IPS DF 6.9 (cell line): Measurements from ENCODE around the gene MYO3B.
"Not testable (repeated sequence)": the region's sequence is repeated elsewhere in the genome, so short reads cannot be mapped to it uniquely, and the experiment has no call there.

Experiments
- DNase-seq: peaks from one replicate; pipeline ENCODE4 v3.0.0-alpha.2; 2013; ENCODE audit warnings: low read depth, low spot score
- H3K27ac ChIP-seq: one replicate; pipeline ENCODE4 v1.5.1; 2013; ENCODE audit warnings: low read length, control low read depth
- H3K27me3 ChIP-seq: 2 replicates; pipeline ENCODE4 v1.6.1; 2013; ENCODE audit warnings: mild to moderate bottlenecking, low read length; ENCODE audit not compliant: control insufficient read depth, insufficient read depth
- H3K36me3 ChIP-seq: 2 replicates; pipeline ENCODE4 v1.6.1; 2013; ENCODE audit warnings: low read length; ENCODE audit not compliant: control insufficient read depth, insufficient read depth
- H3K4me1 ChIP-seq: 2 replicates; pipeline ENCODE4 v1.6.1; 2013; ENCODE audit warnings: low read length; ENCODE audit not compliant: control insufficient read depth, insufficient read depth
- H3K4me3 ChIP-seq: 2 replicates; pipeline ENCODE4 v1.5.1; 2013; ENCODE audit warnings: mild to moderate bottlenecking, low read length
- H3K9me3 ChIP-seq: 2 replicates; pipeline ENCODE4 v1.6.1; 2013; ENCODE audit warnings: low read length, inconsistent platforms; ENCODE audit not compliant: control insufficient read depth, insufficient read depth
- WGBS: extraction: QIAGEN DNeasy Blood & Tissue Kit; methylation state at CpG from one replicate; pipeline ENCODE4 v1.1.7; 2013; ENCODE audit warnings: mixed read lengths, missing lambda C conversion rate; ENCODE audit not compliant: insufficient read length, insufficient coverage; 5-methylcytosine and 5-hydroxymethylcytosine counted together

MYO3B gene

DNA sequence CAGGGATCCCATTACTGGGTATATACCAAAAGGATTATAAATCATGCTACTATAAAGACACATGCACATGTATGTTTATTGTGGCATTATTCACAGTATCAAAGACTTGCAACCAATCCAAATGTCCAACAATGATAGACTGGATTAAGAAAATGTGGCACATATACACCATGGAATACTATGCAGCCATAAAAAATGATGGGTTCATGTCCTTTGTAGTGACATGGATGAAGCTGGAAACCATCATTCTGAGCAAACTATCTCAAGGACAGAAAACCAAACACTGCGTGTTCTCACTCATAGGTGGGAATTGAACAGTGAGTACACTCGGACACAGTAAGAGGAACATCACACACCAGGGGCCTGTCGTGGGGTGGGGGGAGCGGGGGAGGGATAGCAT is 457.1 kb downstream of the MYO3B start:
- not testable (repeated sequence) for H3K27me3 ChIP-seq, H3K27ac ChIP-seq, H3K4me1 ChIP-seq, H3K36me3 ChIP-seq, DNase-seq, H3K4me3 ChIP-seq, H3K9me3 ChIP-seq
- no CpG with 5 or more reads among the region's 4 CpGs for WGBS

DNA sequence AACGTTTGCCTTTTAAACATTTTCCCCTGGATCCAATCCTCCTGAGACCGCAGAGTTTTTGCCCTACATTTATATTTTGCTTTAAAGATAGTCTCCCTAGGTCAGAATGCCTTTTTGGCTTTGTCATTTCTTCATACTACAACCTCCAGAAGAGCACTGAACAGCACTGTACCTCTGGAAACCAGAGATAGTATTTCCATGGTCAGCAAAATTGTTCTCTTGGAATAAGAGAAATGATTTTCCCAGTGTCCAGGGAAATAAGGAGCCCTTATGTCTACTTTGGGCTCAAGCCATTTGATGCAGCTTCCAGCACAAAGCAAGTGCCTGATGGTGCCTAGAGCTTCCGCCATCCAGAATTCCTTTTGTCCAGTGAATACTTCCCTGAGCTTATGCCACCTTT is 461.7 kb downstream of the MYO3B start:
- no CpG with 5 or more reads among the region's 3 CpGs for WGBS

DNA sequence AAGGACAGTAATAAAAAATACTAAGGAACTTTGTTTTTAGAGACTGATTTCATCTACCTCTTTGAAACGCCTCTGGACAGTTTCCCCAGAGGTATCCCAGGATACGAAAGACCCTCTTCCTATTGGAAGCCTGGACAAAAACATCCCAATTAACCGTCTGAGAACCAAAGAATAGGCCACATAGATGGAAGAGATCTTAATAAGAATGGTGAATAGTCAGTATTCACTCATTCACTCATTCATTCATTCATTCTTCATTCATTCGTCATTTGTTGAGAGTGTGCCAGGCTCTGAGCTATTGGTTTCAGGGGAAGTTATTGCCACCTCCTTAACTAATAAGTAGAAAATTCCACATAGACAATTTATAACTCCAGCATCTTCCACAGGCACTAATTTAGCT is 464.0 kb downstream of the MYO3B start:
- no CpG with 5 or more reads among the region's 4 CpGs for WGBS
- H3K36me3 ChIP-seq: no peaks in the 10 kb centered on the region
- H3K4me3 ChIP-seq: no peak overlapping the region
- H3K4me1 ChIP-seq: no peaks in the 10 kb centered on the region
- no peaks in the 10 kb centered on the region for H3K27me3 ChIP-seq
- no peak overlapping the region for H3K27ac ChIP-seq
- no peaks in the 10 kb centered on the region for H3K9me3 ChIP-seq
- no peak for DNase-seq

More for the DNA sequence above, 461.7 kb downstream of the MYO3B start:
- Histone ChIP-seq H3K27ac (no peak overlapping the region), H3K4me1 (no peaks in the 10 kb centered on the region), H3K36me3 (no peaks in the 10 kb centered on the region), H3K4me3 (no peak overlapping the region), H3K27me3 (no peaks in the 10 kb centered on the region), H3K9me3 (no peaks in the 10 kb centered on the region)
- DNase-seq: no peak

DNA sequence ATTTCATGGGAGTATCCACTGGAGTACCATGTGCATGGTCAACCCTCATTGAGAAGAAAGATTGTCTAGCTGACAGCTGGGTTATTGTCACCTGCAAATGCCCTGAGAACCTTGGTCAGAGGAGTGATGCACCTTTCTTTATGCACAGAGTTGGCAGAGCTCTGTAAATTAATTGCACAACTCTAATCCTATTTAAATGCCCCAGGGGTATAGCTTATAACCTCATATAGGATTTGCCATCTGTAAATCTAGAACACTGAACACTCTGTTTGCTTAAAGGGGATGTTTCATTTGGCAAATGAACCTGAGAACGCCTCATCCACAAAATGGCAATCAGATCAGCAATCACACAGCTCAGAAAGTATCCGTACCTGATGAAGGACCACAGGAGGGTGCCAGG is 465.4 kb downstream of the MYO3B start:
- Histone ChIP-seq H3K4me3 (no peak overlapping the region), H3K27ac (no peak overlapping the region), H3K36me3 (no peaks in the 10 kb centered on the region), H3K4me1 (no peaks in the 10 kb centered on the region), H3K27me3 (no peaks in the 10 kb centered on the region), H3K9me3 (no peaks in the 10 kb centered on the region)
- WGBS: no CpG with 5 or more reads among the region's 2 CpGs
- no peak for DNase-seq

DNA sequence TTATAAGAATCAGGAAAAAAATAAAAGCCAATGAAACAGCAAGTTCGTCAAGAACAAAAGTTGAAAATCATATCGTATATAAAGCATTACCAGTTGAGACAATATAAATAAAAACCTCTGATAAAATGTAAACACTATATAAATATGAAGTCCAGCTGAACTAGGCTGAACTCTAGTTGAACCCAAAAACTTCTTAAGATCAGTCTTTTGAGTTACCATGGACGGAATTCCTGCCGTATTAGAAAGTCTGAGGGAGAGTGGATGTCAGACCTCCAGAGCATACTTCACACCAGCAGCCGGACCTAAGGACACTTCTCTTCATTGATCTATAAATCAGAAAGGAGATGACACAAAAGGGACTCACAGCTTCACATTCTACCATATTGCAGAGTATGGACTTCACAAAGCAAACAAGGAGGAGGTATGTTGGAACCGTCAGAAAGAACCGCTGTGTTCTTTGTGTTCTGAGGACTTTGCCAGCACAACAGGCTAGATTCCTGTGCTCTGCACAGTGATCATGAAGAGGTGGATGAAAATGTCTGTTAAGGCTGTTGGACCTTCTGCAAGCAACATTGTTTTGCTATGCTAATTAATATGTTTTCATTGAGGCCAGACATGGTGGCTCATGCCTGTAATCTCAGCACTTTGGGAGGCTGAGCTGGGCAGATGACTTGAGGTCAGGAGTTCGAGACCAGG is 469.9 kb downstream of the MYO3B start:
- no peaks in the 10 kb centered on the region for H3K36me3 ChIP-seq
- no peak overlapping the region for H3K27ac ChIP-seq
- no CpG with 5 or more reads among the region's 8 CpGs for WGBS

DNA sequence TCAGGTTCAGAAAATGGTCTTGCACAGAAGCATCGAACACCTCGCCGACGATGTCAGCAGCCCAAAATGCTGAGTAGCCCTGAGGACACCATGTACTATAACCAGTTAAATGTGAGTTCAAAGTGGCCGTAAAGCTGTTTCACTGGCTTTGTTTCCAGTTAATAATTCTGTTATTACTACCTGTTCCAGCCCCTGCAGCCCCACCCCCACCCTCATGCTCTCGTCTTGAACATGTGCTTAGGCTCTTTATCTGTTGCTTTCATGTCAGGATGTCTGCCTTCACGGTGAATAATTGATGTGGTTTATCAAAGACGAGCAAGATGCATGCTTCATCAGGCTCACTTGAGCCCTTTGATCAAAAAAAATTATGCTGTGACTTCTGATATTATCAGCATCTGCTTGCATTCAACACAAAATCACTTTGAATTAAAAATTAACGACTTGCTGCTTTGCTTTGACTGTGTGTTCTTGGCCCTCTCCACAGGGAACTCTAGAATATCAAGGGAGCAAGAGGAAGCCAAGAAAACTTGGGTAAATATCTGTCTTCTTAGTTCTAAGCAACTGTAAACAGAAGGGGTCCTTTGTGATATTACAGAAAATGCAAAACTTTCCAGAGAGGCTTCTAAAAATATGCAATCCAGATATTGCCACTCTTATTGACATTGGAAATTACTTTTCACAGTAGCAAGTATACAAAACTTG is 473.8 kb downstream of the MYO3B start:
- H3K4me3 ChIP-seq: no peak overlapping the region
- H3K4me1 ChIP-seq: no peaks in the 10 kb centered on the region; the same call in 1 of the 2 replicates
- no peak overlapping the region for H3K27ac ChIP-seq
- DNase-seq: no peak
- no peaks in the 10 kb centered on the region for H3K36me3 ChIP-seq
- WGBS: no CpG with 5 or more reads among the region's 9 CpGs
- no peaks in the 10 kb centered on the region for H3K27me3 ChIP-seq
- H3K9me3 ChIP-seq: no peaks in the 10 kb centered on the region

More for the DNA sequence above, 469.9 kb downstream of the MYO3B start:
- Histone ChIP-seq H3K4me1 (no peaks in the 10 kb centered on the region), H3K4me3 (no peak overlapping the region), H3K9me3 (no peaks in the 10 kb centered on the region), H3K27me3 (no peaks in the 10 kb centered on the region)
- no peak for DNase-seq

DNA sequence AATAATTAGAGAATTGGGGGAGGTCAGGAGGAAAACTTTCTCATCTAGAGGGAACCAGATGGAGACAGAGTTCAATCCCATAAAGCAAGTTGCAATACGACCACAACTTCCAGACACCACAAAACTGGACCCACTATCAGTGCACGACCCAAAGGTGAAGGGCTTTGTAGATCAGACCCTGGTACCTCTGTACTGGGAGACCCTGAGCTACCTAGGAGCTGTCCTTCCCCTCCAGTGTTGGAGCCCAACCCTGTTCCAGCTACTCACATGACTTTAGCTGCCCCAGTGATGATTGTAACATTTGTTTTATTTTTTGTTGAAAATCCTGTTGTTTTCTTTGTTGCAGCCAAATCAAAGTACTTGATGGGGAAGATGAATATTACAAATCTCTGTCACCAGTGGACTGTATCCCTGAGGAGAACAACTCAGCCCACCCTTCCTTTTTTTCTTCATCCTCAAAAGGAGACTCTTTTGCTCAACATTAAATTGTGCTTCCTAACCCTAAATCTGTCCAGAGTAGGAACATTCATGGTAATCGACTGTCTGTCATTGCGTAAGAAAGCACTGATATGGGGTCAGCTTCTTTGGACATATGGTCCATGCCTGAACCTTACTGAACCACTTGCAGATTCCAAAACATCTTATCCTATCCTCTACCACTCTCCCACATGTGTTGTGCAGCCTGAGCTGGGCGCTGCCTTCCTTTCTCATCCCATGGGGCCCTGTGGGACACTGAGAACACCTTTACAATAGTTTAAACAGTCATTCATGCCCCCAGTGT is 474.9 kb downstream of the MYO3B start:
- Histone ChIP-seq H3K4me1 (no peaks in the 10 kb centered on the region; the same call in 1 of the 2 replicates), H3K36me3 (no peaks in the 10 kb centered on the region), H3K27ac (no peak overlapping the region), H3K4me3 (no peak overlapping the region), H3K27me3 (no peaks in the 10 kb centered on the region), H3K9me3 (no peaks in the 10 kb centered on the region)
- WGBS: no CpG with 5 or more reads among the region's 5 CpGs
- DNase-seq: no peak

DNA sequence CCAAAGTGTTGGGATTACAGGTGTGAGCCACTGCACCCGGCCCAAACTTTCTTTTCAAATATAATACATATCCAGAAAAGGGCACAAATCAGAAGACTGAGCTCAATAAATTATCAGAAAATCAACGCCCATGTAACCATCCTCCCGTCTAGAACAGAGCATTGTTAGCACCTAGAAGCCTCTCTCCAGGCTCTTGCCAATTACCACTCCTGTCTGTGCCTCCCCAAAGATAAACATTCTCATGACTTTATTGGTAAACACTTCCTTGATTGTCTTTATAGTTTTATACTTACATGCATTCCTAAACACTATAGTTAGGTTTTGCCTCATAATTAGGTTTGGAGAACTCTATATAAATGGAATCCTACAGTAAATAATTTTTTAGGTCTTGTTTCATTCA is 478.7 kb downstream of the MYO3B start:
- Histone ChIP-seq H3K4me3 (no peak overlapping the region), H3K9me3 (no peaks in the 10 kb centered on the region), H3K4me1 (no peaks in the 10 kb centered on the region; the same call in 1 of the 2 replicates), H3K27ac (no peak overlapping the region), H3K36me3 (no peaks in the 10 kb centered on the region), H3K27me3 (no peaks in the 10 kb centered on the region)
- no peak for DNase-seq
- WGBS: no CpG with 5 or more reads among the region's 3 CpGs

DNA sequence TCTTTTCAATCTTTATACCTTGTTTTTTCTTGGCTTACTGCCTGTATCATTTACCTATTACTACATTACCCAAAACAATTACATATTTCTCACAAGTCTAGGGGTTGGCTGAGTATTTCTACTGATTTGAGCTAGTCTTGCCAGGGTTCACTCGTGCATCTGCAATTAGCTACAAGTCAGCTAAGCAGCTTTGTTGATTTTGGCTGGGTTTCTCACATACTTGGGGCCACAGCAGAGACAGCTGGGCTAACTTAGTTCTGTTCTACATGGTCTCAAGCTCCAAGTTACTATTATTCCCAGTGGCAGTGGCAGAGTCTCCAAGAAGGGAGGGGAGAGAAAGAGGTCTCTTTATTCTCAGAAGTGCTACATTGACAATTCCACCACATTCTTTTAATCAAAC is 482.5 kb downstream of the MYO3B start:
- H3K36me3 ChIP-seq: no peaks in the 10 kb centered on the region
- H3K4me3 ChIP-seq: no peak overlapping the region
- DNase-seq: no peak
- no CpG with 5 or more reads among the region's 1 CpG for WGBS
- H3K27me3 ChIP-seq: no peaks in the 10 kb centered on the region
- no peak overlapping the region for H3K27ac ChIP-seq
- H3K9me3 ChIP-seq: no peaks in the 10 kb centered on the region
- H3K4me1 ChIP-seq: no peaks in the 10 kb centered on the region

DNA sequence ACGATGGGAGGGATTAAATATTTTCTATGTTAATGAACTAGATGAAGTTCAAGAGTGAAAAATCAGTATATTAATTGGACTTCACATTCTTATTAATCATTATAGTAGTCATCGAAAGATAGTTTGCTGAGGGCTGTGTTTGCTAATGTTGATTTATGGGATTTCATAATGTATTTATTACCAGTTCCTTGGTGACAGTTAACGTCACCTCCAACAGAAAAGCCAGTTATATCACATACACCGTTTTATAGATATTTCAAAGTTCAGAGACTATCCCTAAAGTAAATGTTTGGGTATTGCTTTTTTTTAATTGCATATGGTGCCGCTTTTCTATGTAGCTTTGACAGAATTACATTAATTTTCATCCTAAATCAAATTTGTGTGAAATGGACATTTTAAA is 487.8 kb downstream of the MYO3B start:
- Histone ChIP-seq H3K9me3 (no peaks in the 10 kb centered on the region), H3K36me3 (no peaks in the 10 kb centered on the region), H3K4me1 (no peaks in the 10 kb centered on the region), H3K4me3 (no peak overlapping the region), H3K27me3 (no peaks in the 10 kb centered on the region), H3K27ac (no peak overlapping the region)
- WGBS: 96% methylated on average over 1 of the region's 5 CpGs
- DNase-seq: no peak
